ENCODE results near the gene C13orf46.

Gene C13orf46

GRCh38 chr13:114010401-114011101 lies 36.7 kb upstream of the C13orf46 start:
- DNase-seq (ENCODE audit: low read depth), result no peak

DNA sequence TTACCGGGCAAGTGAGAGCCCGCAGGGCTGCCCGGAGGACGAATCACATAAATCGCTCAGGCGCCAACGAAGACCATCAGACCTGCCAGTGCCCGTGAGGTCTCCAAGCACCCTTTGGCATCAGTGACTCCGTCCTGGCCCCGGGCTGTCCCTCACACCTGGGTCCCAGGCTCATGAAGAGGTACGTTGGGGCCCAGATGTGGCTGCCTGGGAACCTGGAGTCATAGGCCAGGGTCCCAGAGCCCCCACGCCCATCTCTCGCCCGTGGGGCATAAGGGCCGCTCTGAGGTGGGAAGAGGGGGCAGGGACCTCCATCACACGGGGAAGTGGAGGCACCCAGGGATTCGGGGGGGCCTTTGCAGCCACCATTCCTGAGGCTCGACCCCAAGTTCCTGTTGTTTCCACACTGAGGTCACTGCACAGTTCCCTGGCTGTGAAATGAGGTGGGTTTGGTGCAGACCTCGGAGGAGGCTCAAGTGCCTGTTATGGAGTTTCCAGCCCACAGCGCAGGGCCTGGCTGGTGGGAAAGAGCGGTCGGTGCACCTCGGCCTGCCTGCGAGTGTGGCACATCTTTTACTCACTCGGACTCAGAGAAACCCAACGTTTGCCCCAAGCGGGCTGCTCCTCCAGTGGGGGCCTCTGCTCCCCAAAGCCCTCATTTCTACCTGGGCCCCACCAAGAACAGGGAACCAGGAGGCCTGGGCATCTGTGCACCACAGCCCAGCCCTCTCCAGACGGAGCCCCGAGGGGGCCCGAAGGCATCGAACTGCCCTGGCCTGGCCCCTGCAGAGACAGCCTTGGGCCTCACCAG lies 35.9 kb upstream of the C13orf46 start:
- DNase-seq (ENCODE audit: low read depth), result no peak

- no peak for DNase-seq (ENCODE audit: low read depth)
Observed at GRCh38 chr13:114008964-114009589, 35.2 kb upstream of the C13orf46 start.

DNA sequence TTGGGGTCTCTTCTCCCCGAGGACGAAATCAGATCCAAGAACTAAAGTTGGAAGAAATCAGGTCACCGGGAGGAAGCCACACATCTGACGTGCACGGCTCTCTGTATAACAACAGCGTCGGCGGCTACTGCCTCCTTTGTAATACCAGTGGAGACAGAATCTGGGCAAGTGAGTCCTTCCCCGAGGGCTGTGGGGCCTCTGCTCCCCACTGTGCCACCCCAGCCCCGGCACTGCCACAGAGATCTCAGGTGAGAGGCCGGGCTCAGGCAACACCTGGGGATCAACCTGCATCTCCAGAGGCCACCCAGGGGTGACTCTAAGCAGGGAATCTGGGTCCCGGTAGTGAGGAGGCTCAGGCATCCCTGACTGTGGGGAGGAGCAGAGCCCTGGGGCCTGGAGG lies 33.7 kb upstream of the C13orf46 start:
- DNase-seq (ENCODE audit: low read depth), result no peak

- no peak for DNase-seq (ENCODE audit: low read depth)
Observed at GRCh38 chr13:114005206-114005724, 31.4 kb upstream of the C13orf46 start.

GRCh38 chr13:114004420-114005205 lies 30.7 kb upstream of the C13orf46 start:
- no peak for DNase-seq (ENCODE audit: low read depth)

GRCh38 chr13:114002771-114003321 lies 29.0 kb upstream of the C13orf46 start:
- no peak for DNase-seq (ENCODE audit: low read depth)

DNA sequence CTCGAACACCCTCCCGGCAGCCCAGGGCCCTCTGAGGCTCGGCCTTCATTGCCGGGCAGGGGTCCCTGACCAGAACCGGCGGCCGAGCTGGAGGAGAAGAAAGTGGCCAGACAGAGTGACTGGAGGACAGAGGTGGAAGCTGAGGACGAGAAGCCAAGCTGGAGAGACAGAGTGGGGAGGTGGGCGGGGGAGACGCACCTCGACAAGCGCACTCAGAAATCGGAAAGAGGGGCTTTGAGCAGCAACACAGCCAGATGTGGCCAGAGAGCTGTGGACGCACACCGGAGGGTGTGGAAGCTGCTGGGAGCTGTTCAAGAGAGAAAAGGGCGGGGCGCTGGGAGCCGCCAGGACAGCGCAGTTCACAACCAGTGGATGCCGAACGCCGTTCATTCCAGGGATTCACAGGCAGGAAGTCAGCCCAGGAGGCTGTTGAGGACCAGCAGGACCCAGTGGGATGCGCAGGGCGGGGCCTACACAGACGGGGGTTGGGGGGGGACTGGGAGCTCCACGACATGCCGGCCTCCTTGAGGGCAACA lies 28.2 kb upstream of the C13orf46 start:
- no peak for DNase-seq (ENCODE audit: low read depth)

DNA sequence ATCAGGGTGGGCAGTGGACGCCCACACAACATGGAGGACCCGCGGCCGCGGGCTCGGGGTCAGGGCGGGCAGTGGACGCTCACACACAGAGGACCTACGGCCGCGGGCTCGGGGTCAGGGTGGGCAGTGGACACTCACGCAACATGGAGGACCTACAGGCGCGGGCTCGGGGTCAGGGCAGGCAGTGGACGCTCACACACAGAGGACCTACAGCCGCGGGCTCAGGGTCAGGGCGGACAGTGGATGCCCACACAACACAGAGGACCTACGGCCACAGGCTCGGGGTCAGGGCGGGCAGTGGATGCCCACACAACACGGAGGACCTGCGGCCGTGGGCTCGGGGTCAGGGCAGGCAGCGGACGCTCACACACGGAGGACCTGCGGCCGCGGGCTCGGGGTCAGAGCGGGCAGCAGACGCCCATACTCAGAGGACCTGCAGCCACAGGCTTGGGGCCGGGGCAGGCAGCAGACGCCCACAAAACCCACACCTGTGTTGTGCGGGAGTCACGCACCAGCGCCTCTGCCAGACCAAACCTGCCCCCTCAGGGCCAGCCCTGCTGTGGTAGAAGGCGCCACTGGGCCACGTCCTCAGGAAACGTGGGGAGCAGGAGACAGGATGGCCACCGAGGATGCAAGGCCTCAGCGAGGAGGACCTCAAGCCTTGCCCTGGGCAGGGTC lies 27.6 kb upstream of the C13orf46 start:
- no peak for DNase-seq (ENCODE audit: low read depth)

- no peak for DNase-seq (ENCODE audit: low read depth)
Observed at GRCh38 chr13:114000151-114001040, 26.5 kb upstream of the C13orf46 start.

DNA sequence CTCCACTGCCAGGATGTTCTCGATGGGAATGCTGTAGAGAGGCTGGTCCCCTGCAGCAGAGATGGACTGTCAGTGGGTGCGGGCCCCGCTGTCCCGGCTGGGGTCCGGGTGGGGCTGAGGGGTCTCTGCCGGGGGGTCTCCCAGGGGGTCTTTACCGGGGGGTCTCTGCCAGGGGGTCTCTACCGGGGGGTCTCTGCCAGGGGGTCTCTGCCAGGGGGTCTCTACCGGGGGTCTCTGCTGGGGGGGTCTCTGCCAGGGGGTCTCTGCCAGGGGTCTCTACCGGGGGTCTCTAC lies 25.7 kb upstream of the C13orf46 start:
- no peak for DNase-seq (ENCODE audit: low read depth)

- no peak for DNase-seq (ENCODE audit: low read depth)
Observed at GRCh38 chr13:113998781-113999617, 25.1 kb upstream of the C13orf46 start.

- no peak for DNase-seq (ENCODE audit: low read depth)
Observed at GRCh38 chr13:113997845-113998751, 24.2 kb upstream of the C13orf46 start.

DNA sequence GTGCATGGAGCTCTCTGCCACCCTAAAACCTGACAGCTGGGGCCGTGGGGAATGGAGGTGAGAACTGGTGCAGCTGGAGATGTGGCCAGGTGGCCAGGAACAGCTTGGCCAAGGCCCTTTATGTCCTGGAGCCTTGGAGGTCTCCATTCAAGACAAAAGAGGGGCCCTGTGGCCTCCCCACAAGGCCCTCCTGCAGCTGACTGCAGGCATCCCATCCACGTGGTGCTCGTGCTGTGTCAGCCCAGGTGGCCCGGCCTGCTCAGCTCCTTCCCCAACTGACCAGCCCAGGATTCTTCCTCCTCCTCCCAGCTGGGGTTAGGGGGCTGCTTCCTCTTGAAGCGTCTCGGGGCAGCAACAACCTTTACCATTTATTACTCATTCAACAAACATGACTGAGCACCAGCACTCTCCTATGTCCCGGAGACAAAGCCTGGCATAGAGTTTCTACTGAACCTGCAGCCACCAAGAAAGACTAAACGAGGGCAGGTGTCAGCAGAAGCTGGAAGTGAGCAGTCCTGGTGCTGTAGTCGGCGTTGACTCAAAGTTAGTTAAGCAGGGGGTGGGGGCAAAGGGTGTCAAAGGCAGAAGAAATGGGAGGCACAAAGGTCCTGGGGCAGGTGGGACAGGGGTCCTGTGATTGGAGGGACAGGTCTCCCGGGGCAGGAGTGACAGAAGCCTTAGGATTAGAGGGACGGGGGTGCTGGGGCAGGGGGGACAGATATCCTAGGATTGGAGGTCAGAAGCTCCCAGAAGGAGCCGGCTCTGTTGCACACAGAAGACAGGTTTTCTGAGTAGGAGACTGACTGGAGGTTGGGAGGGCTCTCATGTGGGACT lies 23.3 kb upstream of the C13orf46 start:
- DNase-seq (ENCODE audit: low read depth), result no peak

DNA sequence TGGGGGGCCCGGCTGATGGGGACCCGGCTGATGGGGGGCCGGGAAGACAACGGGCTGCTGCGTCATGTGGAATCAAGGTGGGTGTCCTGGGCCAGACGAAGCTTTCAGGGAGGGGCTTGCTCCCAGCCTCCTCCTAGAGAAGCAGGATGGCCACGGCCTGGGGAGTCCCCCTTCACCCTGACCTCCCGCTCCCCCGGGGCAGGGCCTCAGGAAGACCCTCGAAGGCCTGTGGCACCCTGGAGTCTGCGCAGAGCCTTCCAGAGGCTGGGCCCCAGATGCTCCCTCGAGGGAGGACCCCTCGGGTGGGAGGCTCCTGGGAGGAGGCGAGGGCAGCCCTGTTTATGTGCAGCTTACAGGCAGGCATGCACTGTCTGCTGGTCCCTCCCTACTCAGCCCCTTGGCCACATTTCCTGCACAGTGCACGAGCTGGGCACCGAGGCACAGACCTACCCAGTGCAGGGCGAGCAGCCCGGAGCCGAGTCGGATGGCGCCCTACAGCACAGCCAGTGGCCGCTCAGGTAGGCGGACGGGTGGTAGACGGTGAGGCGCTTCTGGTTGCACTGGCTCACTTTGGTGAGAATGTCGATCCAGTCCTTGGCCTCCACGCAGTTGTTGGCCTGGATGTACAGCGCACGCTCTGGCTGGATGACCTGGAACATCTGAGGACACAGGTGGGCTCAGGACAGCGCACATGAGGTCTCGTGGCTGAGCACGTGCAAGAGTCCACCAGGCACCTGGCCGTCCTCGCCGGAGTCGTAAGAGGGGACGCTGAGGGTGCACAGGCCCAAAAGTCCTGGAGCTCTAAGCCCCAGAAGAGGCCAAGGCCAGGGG lies 22.4 kb upstream of the C13orf46 start:
- DNase-seq (ENCODE audit: low read depth), result no peak

GRCh38 chr13:113995051-113995601 lies 21.2 kb upstream of the C13orf46 start:
- DNase-seq (ENCODE audit: low read depth), result no peak
